Measurements from ENCODE around the gene VIM. TPM values are rescaled to one million over a fixed set of nuclear protein-coding genes. Genes with fewer than 3 reads are reported as not detected.

Gene VIM
- total and polyA plus RNA-seq, 8 donors = 269 to 723 (median 496) TPM

DNA sequence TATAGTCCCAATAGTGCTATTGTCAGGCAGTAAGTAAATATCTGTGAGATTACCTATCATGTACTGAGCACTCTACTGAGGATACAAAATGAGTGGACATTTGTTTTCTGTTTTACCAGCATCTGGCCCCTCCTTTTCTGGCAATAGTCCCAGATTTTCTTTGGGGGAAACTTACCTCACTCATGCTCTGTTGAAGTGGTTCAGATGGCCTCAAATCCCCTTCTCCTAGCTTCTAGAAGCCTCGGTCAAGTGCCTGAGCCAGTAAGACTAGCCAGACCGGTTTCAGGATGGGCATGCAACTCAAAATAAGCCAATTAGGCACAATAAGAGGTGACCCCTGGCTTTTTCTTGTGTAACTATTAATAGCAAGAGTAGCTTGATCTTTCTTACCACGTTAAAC lies 46.3 kb upstream of the VIM start:
- Histone ChIP-seq H3K9me3 (no peaks in the 10 kb centered on the region), H3K36me3 (no peaks in the 10 kb centered on the region), H3K4me1 (no peaks in the 10 kb centered on the region), H3K4me3 (no peak overlapping the region), H3K27me3 (no peaks in the 10 kb centered on the region), H3K27ac (no peak overlapping the region)
- TF ChIP-seq POLR2A (IDR thresholded peaks at IDR 0.05) = no peak
- TF ChIP-seq POLR2AphosphoS5 (IDR thresholded peaks at IDR 0.05) = no peak
- TF ChIP-seq, protein P1, sequence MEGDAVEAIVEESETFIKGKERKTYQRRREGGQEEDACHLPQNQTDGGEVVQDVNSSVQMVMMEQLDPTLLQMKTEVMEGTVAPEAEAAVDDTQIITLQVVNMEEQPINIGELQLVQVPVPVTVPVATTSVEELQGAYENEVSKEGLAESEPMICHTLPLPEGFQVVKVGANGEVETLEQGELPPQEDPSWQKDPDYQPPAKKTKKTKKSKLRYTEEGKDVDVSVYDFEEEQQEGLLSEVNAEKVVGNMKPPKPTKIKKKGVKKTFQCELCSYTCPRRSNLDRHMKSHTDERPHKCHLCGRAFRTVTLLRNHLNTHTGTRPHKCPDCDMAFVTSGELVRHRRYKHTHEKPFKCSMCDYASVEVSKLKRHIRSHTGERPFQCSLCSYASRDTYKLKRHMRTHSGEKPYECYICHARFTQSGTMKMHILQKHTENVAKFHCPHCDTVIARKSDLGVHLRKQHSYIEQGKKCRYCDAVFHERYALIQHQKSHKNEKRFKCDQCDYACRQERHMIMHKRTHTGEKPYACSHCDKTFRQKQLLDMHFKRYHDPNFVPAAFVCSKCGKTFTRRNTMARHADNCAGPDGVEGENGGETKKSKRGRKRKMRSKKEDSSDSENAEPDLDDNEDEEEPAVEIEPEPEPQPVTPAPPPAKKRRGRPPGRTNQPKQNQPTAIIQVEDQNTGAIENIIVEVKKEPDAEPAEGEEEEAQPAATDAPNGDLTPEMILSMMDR (IDR thresholded peaks at IDR 0.05) = no peak
- no peak for TF ChIP-seq EP300 (IDR thresholded peaks at IDR 0.05)
- peak in 1 of 2 donors; percentile 39 for DNase-seq
- WGBS, 5 donors = 42 to 57% (median 44%) methylated on average over 3 of the region's 3 CpGs
- intact Hi-C loops (cut with DNase I; ENCODE audit: low total_unique reads) = no loop called here

DNA sequence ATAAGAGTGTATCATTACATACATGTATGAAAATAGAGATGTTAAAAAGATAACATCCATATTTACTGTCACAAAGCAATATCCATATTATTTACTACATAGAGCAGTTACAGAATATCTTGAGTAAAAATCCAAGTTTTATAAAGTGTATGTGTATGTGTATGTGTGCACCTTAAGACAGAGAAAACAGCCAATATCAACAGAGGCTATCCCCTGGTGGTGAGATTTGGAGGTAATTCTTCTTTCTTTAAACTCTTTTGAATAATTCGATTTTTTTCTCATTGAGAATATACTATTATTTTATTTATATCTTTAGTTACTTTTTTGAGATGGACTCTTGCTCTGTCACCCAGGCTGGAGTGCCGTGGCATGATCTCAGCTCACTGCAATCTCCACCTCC lies 44.9 kb upstream of the VIM start:
- Histone ChIP-seq H3K27ac (no peak overlapping the region), H3K36me3 (no peaks in the 10 kb centered on the region), H3K4me1 (no peaks in the 10 kb centered on the region), H3K9me3 (no peaks in the 10 kb centered on the region), H3K4me3 (no peak overlapping the region), H3K27me3 (no peaks in the 10 kb centered on the region)
- intact Hi-C loops (cut with DNase I; ENCODE audit: low total_unique reads) = no loop called here
- no peak for DNase-seq
- TF ChIP-seq, protein P1 (IDR thresholded peaks at IDR 0.05) = no peak
- TF ChIP-seq EP300 (IDR thresholded peaks at IDR 0.05) = no peak
- no peak for TF ChIP-seq POLR2A (IDR thresholded peaks at IDR 0.05)
- no peak for TF ChIP-seq POLR2AphosphoS5 (IDR thresholded peaks at IDR 0.05)
- 92 to 98% (median 94%) methylated on average over 2 of the region's 2 CpGs for WGBS, 5 donors

DNA sequence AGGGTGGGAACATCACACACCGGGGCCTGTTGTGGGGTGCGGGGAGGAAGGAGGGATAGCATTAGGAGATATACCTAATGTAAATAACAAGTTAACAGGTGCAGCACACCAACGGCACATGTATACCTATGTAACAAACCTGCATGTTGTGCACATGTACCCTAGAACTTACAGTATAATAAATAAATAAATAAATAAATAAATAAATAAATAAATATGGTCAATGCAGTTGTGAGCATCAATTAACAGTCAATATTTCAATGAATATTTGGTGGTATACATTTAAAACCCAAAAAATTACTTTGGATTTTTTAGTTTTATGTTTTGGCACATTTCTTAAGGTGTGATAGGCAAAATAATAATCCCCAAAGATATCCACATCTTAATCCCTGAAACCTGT lies 42.2 kb upstream of the VIM start:
- TF ChIP-seq POLR2AphosphoS5 (IDR thresholded peaks at IDR 0.05) (no peak), POLR2A (IDR thresholded peaks at IDR 0.05) (no peak), EP300 (IDR thresholded peaks at IDR 0.05) (no peak)
- TF ChIP-seq, protein P1 (IDR thresholded peaks at IDR 0.05) = no peak
- intact Hi-C loops (cut with DNase I; ENCODE audit: low total_unique reads) = no loop called here
- Histone ChIP-seq H3K4me1 (no peaks in the 10 kb centered on the region), H3K36me3 (no peaks in the 10 kb centered on the region), H3K9me3 (no peaks in the 10 kb centered on the region), H3K4me3 (no peak overlapping the region), H3K27me3 (no peaks in the 10 kb centered on the region), H3K27ac (no peak overlapping the region)
- 88 to 100% (median 96%) methylated on average over 3 of the region's 3 CpGs for WGBS, 5 donors
- DNase-seq = no peak

DNA sequence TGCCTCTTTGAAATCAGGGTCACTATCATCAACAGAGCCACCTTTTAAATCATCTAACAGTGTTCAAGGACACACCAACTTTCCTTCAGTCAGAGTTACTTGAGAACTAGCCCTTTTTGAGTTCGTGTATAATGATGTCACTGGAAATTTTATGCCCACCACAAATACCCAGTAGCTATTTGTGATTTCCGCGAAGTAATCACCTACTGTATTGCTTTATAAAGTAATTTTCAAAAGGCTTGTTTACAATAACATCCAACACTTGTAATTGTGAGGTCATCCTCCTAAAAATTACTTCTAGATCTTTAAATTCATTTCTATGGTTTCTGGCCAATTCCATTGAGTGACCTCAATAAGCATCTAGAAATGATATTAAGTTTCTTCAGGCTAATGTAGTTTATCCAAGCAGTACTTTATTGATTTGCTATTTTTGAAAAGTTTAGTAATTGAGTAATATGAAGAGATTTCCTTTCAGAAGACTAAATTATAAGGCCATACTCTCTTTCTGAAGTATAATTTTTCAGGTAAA lies 39.3 kb upstream of the VIM start:
- Histone ChIP-seq H3K27ac (no peak overlapping the region), H3K4me3 (no peak overlapping the region), H3K4me1 (no peaks in the 10 kb centered on the region), H3K36me3 (peaks cover 0 to 4% (median 0%) of the 10 kb centered on the region in 4 donors), H3K9me3 (no peaks in the 10 kb centered on the region), H3K27me3 (no peaks in the 10 kb centered on the region)
- intact Hi-C loops (cut with DNase I; ENCODE audit: low total_unique reads) = no loop called here
- TF ChIP-seq POLR2A (IDR thresholded peaks at IDR 0.05) (no peak), POLR2AphosphoS5 (IDR thresholded peaks at IDR 0.05) (no peak), EP300 (IDR thresholded peaks at IDR 0.05) (no peak)
- TF ChIP-seq, protein P1 (IDR thresholded peaks at IDR 0.05) = no peak
- WGBS, 5 donors = 89 to 91% (median 90%) methylated on average over 3 of the region's 3 CpGs
- DNase-seq = no peak
